ENCODE data around the gene ZIC1.

Gene ZIC1

GRCh38 chr3:147379651-147380050 is 29.5 kb upstream of the ZIC1 start:
- Histone ChIP-seq H2AFZ (no peak overlapping the region), H3K27ac (no peak overlapping the region), H3K36me3 (ENCODE audit: control insufficient read depth, insufficient read depth, low read length) (no peaks in the 10 kb centered on the region), H3K9me3 (ENCODE audit: control insufficient read depth, low read length) (no peaks in the 10 kb centered on the region), H3K4me2 (ENCODE audit: low read length) (no peak overlapping the region), H3K9ac (no peak overlapping the region), H3K27me3 (ENCODE audit: control insufficient read depth, insufficient read depth, low read length) (peaks cover 7% of the 10 kb centered on the region), H3K4me1 (no peaks in the 10 kb centered on the region), H3K79me2 (no peaks in the 10 kb centered on the region), H3K4me3 (ENCODE audit: low read depth, low read length) (no peak overlapping the region)
- no peak for TF ChIP-seq CTCF (IDR thresholded peaks at IDR 0.05)

- Histone ChIP-seq H2AFZ (no peak overlapping the region), H3K27me3 (ENCODE audit: control insufficient read depth, insufficient read depth, low read length) (peaks cover 7% of the 10 kb centered on the region), H3K4me3 (ENCODE audit: low read depth, low read length) (no peak overlapping the region), H3K79me2 (no peaks in the 10 kb centered on the region), H3K9me3 (ENCODE audit: control insufficient read depth, low read length) (no peaks in the 10 kb centered on the region), H3K27ac (no peak overlapping the region), H3K9ac (no peak overlapping the region), H3K36me3 (ENCODE audit: control insufficient read depth, insufficient read depth, low read length) (no peaks in the 10 kb centered on the region), H3K4me1 (no peaks in the 10 kb centered on the region), H3K4me2 (ENCODE audit: low read length) (no peak overlapping the region)
- no peak for TF ChIP-seq CTCF (IDR thresholded peaks at IDR 0.05)
Measured at GRCh38 chr3:147380387-147380951, 28.7 kb upstream of the ZIC1 start.

GRCh38 chr3:147380977-147381376 is 28.2 kb upstream of the ZIC1 start:
- Histone ChIP-seq H3K27me3 (ENCODE audit: control insufficient read depth, insufficient read depth, low read length) (peaks cover 7% of the 10 kb centered on the region), H3K4me1 (no peaks in the 10 kb centered on the region), H3K36me3 (ENCODE audit: control insufficient read depth, insufficient read depth, low read length) (no peaks in the 10 kb centered on the region), H2AFZ (no peak overlapping the region), H3K9ac (no peak overlapping the region), H3K79me2 (no peaks in the 10 kb centered on the region), H3K4me3 (ENCODE audit: low read depth, low read length) (no peak overlapping the region), H3K27ac (no peak overlapping the region), H3K9me3 (ENCODE audit: control insufficient read depth, low read length) (no peaks in the 10 kb centered on the region), H3K4me2 (ENCODE audit: low read length) (no peak overlapping the region)
- TF ChIP-seq CTCF (IDR thresholded peaks at IDR 0.05): no peak

GRCh38 chr3:147381596-147381995 is 27.6 kb upstream of the ZIC1 start:
- TF ChIP-seq CTCF (IDR thresholded peaks at IDR 0.05): no peak
- no peak overlapping the region for H3K9ac ChIP-seq
- H3K9me3 ChIP-seq (ENCODE audit: control insufficient read depth, low read length): no peaks in the 10 kb centered on the region
- H3K27ac ChIP-seq: no peak overlapping the region
- no peaks in the 10 kb centered on the region for H3K36me3 ChIP-seq (ENCODE audit: control insufficient read depth, insufficient read depth, low read length)
- H3K4me3 ChIP-seq (ENCODE audit: low read depth, low read length): no peak overlapping the region
- H2AFZ ChIP-seq: no peak overlapping the region
- H3K4me2 ChIP-seq (ENCODE audit: low read length): no peak overlapping the region
- no peaks in the 10 kb centered on the region for H3K4me1 ChIP-seq
- no peaks in the 10 kb centered on the region for H3K79me2 ChIP-seq
- H3K27me3 ChIP-seq (ENCODE audit: control insufficient read depth, insufficient read depth, low read length): peaks cover 7% of the 10 kb centered on the region

GRCh38 chr3:147383617-147384016 is 25.5 kb upstream of the ZIC1 start:
- TF ChIP-seq CTCF (IDR thresholded peaks at IDR 0.05): no peak
- no peak overlapping the region for H3K4me2 ChIP-seq (ENCODE audit: low read length)
- no peaks in the 10 kb centered on the region for H3K4me1 ChIP-seq
- peaks cover 15% of the 10 kb centered on the region for H3K27me3 ChIP-seq (ENCODE audit: control insufficient read depth, insufficient read depth, low read length)
- H3K4me3 ChIP-seq (ENCODE audit: low read depth, low read length): no peak overlapping the region
- no peak overlapping the region for H3K9ac ChIP-seq
- no peaks in the 10 kb centered on the region for H3K9me3 ChIP-seq (ENCODE audit: control insufficient read depth, low read length)
- H3K36me3 ChIP-seq (ENCODE audit: control insufficient read depth, insufficient read depth, low read length): no peaks in the 10 kb centered on the region
- no peak overlapping the region for H3K27ac ChIP-seq
- no peak overlapping the region for H2AFZ ChIP-seq
- H3K79me2 ChIP-seq: no peaks in the 10 kb centered on the region
